Panc1 (cell line): Measurements from ENCODE around the gene RAB7B. TPM values are rescaled to one million over a fixed set of nuclear protein-coding genes. Genes with fewer than 3 reads are reported as not detected.

ENCODE experiments used
- ATAC-seq: fragments of 200-7000 bp; cut with Tn5 transposase; 2 replicates; pipeline ENCODE4 v1.9.1; 2020; ENCODE audit warnings: mild to moderate bottlenecking, moderate library complexity
- BruUV-seq: library from RNA; stranded (reverse); fragments of 400-500 nt; replicated peaks from 2 replicates; lab custom pipeline; 2021; lab: Mats Ljungman, UMichigan
- CTCF ChIA-PET: fragments of 300-600 bp; sonication (Branson Sonifier 250); formaldehyde crosslinking; loops from one replicate; lab custom pipeline; 2022; ENCODE audit warnings: antibody characterized with exemption; lab: Charles Lee
- POLR2A ChIA-PET: fragments of 300-600 bp; sonication (Branson Sonifier 250); formaldehyde crosslinking; loops from one replicate; lab custom pipeline; 2022; ENCODE audit warnings: antibody characterized with exemption; lab: Charles Lee
- DNase-seq: peaks from one replicate; pipeline ENCODE4 v3.0.0-alpha.2; 2010; ENCODE audit warnings: low read depth, low spot score
- H3K27ac ChIP-seq: 2 replicates; pipeline ENCODE4 v1.5.1; 2011; ENCODE audit warnings: mild to moderate bottlenecking, low read length, inconsistent platforms
- H3K27me3 ChIP-seq: fragments of 200-500 bp; sonication (Bioruptor generic); 2 replicates; pipeline ENCODE4 v1.6.0; 2014; ENCODE audit warnings: low read length, inconsistent platforms; ENCODE audit not compliant: control insufficient read depth, insufficient read depth
- H3K36me3 ChIP-seq: fragments of 200-500 bp; sonication (Bioruptor generic); 2 replicates; pipeline ENCODE4 v1.5.1; 2014; ENCODE audit warnings: inconsistent platforms, mild to moderate bottlenecking, low read length, moderate library complexity; ENCODE audit not compliant: control insufficient read depth, insufficient read depth
- H3K4me1 ChIP-seq: 2 replicates; pipeline ENCODE4 v1.5.1; 2011; ENCODE audit warnings: inconsistent platforms, mild to moderate bottlenecking, low read length, moderate library complexity; ENCODE audit not compliant: control insufficient read depth, insufficient read depth
- H3K4me3 ChIP-seq, 2 experiments: 2 replicates each; pipeline ENCODE4 v1.5.1; 2011 to 2012; ENCODE audit warnings: low read depth in 2 of 2, low read length in 2 of 2, mild to moderate bottlenecking in 2 of 2, inconsistent platforms in 1 of 2, moderate library complexity in 1 of 2
- H3K9me3 ChIP-seq: fragments of 200-500 bp; sonication (Bioruptor generic); 2 replicates; pipeline ENCODE4 v1.5.1; 2014; ENCODE audit warnings: low read depth, mild to moderate bottlenecking, inconsistent platforms, low read length, moderate library complexity; ENCODE audit not compliant: control insufficient read depth, insufficient read depth
- CTCF ChIP-seq: fragments of 450-650 bp; IDR thresholded peaks from 2 replicates; pipeline ENCODE4 v1.5.1; 2017; ENCODE audit warnings: mild to moderate bottlenecking
- POLR2AphosphoS5 ChIP-seq: IDR thresholded peaks from 2 replicates; pipeline ENCODE4 v1.6.1; 2012; ENCODE audit warnings: mild to moderate bottlenecking, low read depth, low read length, moderate library complexity
- SIN3A ChIP-seq: IDR thresholded peaks from 2 replicates; pipeline ENCODE4 v1.6.1; 2012; ENCODE audit warnings: low read depth, mild to moderate bottlenecking, low read length, moderate library complexity, borderline replicate concordance; ENCODE audit not compliant: insufficient read depth
- TCF7L2 ChIP-seq: IDR thresholded peaks from 2 replicates; pipeline ENCODE4 v1.6.1; 2011; ENCODE audit warnings: mild to moderate bottlenecking, low read depth, low read length, inconsistent platforms
- in situ Hi-C: cut with HindIII; loops from 2 replicates; pipeline ENCODE4 v1.10.0; 2016; ENCODE audit warnings: low sequenced_read_pairs, low pct_unique_long_range_greater_than_20kb
- intact Hi-C: fragments of 100-400 bp; cut with micrococcal nuclease; formaldehyde crosslinking; loops from one replicate; pipeline ENCODE4 v1.10.0; 2022; ENCODE audit not compliant: unreplicated experiment
- total RNA-seq: library from RNA; stranded (reverse); gene quantifications from one replicate; pipeline ENCODE4 v1.2.1, GENCODE V29; 2021; ENCODE audit not compliant: unreplicated experiment
- TF ChIP-seq, protein P1 (sequence below), 2 experiments: IDR thresholded peaks; 2 replicates each; pipeline ENCODE4 v1.6.1; 2011 to 2012; ENCODE audit warnings: low read depth in 2 of 2, control low read depth in 1 of 2, low read length in 1 of 2, mild to moderate bottlenecking in 1 of 2, moderate library complexity in 1 of 2; ENCODE audit not compliant: insufficient read depth in 1 of 2

Gene RAB7B
- total RNA-seq, 1 experiment from 2014 or later: 0.05 TPM

- ChIA-PET CTCF (no interaction called here), POLR2A (no interaction called here)
- Histone ChIP-seq H3K4me1 (no peaks in the 10 kb centered on the region), H3K4me3 (no peak within 1 kb of the TSS), H3K36me3 (no peaks in the 10 kb centered on the region), H3K9me3 (no peaks in the 10 kb centered on the region), H3K27me3 (peaks cover 6% of the 10 kb centered on the region), H3K27ac (no peak within 1 kb of the TSS)
- intact Hi-C loops (no loop called here), in situ Hi-C loops (no loop called here)
- no peak for DNase-seq
- BruUV-seq: no TSS peak
- TF ChIP-seq CTCF (no peak), TCF7L2 (no peak), SIN3A (no peak), POLR2AphosphoS5 (no peak)
- TF ChIP-seq, protein P1, sequence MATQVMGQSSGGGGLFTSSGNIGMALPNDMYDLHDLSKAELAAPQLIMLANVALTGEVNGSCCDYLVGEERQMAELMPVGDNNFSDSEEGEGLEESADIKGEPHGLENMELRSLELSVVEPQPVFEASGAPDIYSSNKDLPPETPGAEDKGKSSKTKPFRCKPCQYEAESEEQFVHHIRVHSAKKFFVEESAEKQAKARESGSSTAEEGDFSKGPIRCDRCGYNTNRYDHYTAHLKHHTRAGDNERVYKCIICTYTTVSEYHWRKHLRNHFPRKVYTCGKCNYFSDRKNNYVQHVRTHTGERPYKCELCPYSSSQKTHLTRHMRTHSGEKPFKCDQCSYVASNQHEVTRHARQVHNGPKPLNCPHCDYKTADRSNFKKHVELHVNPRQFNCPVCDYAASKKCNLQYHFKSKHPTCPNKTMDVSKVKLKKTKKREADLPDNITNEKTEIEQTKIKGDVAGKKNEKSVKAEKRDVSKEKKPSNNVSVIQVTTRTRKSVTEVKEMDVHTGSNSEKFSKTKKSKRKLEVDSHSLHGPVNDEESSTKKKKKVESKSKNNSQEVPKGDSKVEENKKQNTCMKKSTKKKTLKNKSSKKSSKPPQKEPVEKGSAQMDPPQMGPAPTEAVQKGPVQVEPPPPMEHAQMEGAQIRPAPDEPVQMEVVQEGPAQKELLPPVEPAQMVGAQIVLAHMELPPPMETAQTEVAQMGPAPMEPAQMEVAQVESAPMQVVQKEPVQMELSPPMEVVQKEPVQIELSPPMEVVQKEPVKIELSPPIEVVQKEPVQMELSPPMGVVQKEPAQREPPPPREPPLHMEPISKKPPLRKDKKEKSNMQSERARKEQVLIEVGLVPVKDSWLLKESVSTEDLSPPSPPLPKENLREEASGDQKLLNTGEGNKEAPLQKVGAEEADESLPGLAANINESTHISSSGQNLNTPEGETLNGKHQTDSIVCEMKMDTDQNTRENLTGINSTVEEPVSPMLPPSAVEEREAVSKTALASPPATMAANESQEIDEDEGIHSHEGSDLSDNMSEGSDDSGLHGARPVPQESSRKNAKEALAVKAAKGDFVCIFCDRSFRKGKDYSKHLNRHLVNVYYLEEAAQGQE (IDR thresholded peaks at IDR 0.05; ENCODE audit: insufficient read depth in 1 of 2, low read depth in 2 of 2, low read length in 1 of 2): no peak
- ATAC-seq: no peak
Observed at GRCh38 chr1:206023695-206024094, 20.5 kb upstream of the RAB7B start, which contains the start of gene CTSE. Gene CTSE, minus strand, starts transcription at chr1:206023895. Its CDS starts 104 bp downstream, at chr1:206023791.

DNA sequence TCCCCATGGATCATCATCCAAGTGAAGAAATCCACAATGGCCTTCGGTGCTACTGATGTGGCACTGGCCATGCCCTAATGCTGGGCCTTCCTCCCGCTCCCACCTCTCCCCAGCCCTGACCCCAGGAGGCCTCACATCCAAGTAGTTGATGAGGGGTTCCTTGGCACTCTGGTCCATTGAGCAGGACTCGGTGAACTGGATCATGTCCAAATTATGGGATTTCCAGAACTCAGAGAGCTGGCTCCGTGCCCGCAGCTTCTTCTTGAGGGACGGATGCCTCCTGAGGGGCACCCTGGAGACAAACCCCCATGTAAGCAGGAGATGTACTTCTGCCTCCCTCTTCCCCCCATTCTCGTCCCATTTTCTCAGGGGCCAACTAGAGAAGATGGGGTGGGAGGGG, 19.6 kb upstream of the RAB7B start:
- no peaks in the 10 kb centered on the region for H3K36me3 ChIP-seq
- TF ChIP-seq TCF7L2 (no peak), POLR2AphosphoS5 (no peak), SIN3A (no peak), CTCF (no peak)
- TF ChIP-seq, protein P1 (IDR thresholded peaks at IDR 0.05; ENCODE audit: insufficient read depth in 1 of 2, low read depth in 2 of 2, low read length in 1 of 2): no peak
- ChIA-PET CTCF (no interaction called here), POLR2A (no interaction called here)
- no peak overlapping the region for H3K4me3 ChIP-seq
- H3K9me3 ChIP-seq: no peaks in the 10 kb centered on the region
- no peak overlapping the region for H3K27ac ChIP-seq
- ATAC-seq (no peak), DNase-seq (no peak)
- no TSS peak for BruUV-seq
- H3K27me3 ChIP-seq: peaks cover 6% of the 10 kb centered on the region
- in situ Hi-C loops: no loop called here
- intact Hi-C loops: no loop called here
- no peaks in the 10 kb centered on the region for H3K4me1 ChIP-seq
